A549 (cell line): Measurements from ENCODE around the gene PALLD.

Experiments used
- RFX5 ChIP-seq: fragments of 450-650 bp; IDR thresholded peaks from 2 replicates; pipeline ENCODE4 v1.7.1; 2014; ENCODE audit warnings: antibody characterized with exemption, mild to moderate bottlenecking, moderate library complexity
- TF ChIP-seq, protein P1 (sequence below): fragments of >200 bp; sonication (Bioruptor Twin); formaldehyde crosslinking; IDR thresholded peaks from 3 replicates; pipeline ENCODE4 v1.5.1; 2016

- no peak for TF ChIP-seq RFX5
- TF ChIP-seq, protein P1, sequence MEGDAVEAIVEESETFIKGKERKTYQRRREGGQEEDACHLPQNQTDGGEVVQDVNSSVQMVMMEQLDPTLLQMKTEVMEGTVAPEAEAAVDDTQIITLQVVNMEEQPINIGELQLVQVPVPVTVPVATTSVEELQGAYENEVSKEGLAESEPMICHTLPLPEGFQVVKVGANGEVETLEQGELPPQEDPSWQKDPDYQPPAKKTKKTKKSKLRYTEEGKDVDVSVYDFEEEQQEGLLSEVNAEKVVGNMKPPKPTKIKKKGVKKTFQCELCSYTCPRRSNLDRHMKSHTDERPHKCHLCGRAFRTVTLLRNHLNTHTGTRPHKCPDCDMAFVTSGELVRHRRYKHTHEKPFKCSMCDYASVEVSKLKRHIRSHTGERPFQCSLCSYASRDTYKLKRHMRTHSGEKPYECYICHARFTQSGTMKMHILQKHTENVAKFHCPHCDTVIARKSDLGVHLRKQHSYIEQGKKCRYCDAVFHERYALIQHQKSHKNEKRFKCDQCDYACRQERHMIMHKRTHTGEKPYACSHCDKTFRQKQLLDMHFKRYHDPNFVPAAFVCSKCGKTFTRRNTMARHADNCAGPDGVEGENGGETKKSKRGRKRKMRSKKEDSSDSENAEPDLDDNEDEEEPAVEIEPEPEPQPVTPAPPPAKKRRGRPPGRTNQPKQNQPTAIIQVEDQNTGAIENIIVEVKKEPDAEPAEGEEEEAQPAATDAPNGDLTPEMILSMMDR = no peak
Observed at GRCh38 chr4:168857009-168857408, 360.2 kb downstream of the PALLD start.
